ENCODE results near the gene SRRM4.

Gene SRRM4

GRCh38 chr12:119171691-119172425 is 190.5 kb downstream of the SRRM4 start:
- no peak for DNase-seq

GRCh38 chr12:119175081-119175480 is 193.7 kb downstream of the SRRM4 start:
- no peak for DNase-seq

GRCh38 chr12:119176267-119177055 is 195.1 kb downstream of the SRRM4 start:
- DNase-seq = peak; percentile 58

- no peak for DNase-seq
Measured at GRCh38 chr12:119177056-119177325, 195.7 kb downstream of the SRRM4 start.

- DNase-seq = no peak
Measured at GRCh38 chr12:119177724-119178380, 196.5 kb downstream of the SRRM4 start.

- DNase-seq = peak; percentile 50
Measured at GRCh38 chr12:119178544-119179334, 197.4 kb downstream of the SRRM4 start, which contains the start of gene HSPB8. HSPB8 (plus strand) TSS chr12:119178931; CDS start chr12:119179313, 382 bp downstream.

GRCh38 chr12:119179335-119180021 is 198.1 kb downstream of the SRRM4 start:
- peak; percentile 22 for DNase-seq

GRCh38 chr12:119180380-119181040 is 199.2 kb downstream of the SRRM4 start:
- no peak for DNase-seq

GRCh38 chr12:119181202-119181601 is 199.9 kb downstream of the SRRM4 start:
- no peak for DNase-seq

- no peak for DNase-seq
Measured at GRCh38 chr12:119181944-119182343, 200.6 kb downstream of the SRRM4 start.

- no peak for DNase-seq
Measured at GRCh38 chr12:119182701-119183493, 201.6 kb downstream of the SRRM4 start.

GRCh38 chr12:119183942-119184695 is 202.8 kb downstream of the SRRM4 start:
- no peak for DNase-seq

GRCh38 chr12:119195256-119195655 is 213.9 kb downstream of the SRRM4 start:
- no peak for DNase-seq

GRCh38 chr12:119198440-119198839 is 217.1 kb downstream of the SRRM4 start:
- no peak for DNase-seq

GRCh38 chr12:119200601-119201000 is 219.3 kb downstream of the SRRM4 start:
- DNase-seq = no peak

GRCh38 chr12:119201789-119202543 is 220.6 kb downstream of the SRRM4 start:
- DNase-seq = no peak

GRCh38 chr12:119202544-119202943 is 221.2 kb downstream of the SRRM4 start:
- DNase-seq = no peak

GRCh38 chr12:119204131-119204530 is 222.8 kb downstream of the SRRM4 start:
- DNase-seq = no peak

GRCh38 chr12:119204671-119205285 is 223.4 kb downstream of the SRRM4 start:
- DNase-seq = no peak

Measured in T1000 (cell line).